Limb (tissue), 2 donors: ENCODE measurements around the gene MUC5B.
A peak's percentile ranks its signal among the peaks of the same experiment; 100 is the strongest.

Source experiments
- DNase-seq, 2 donors: peaks; one replicate each; pipeline ENCODE4 v3.0.0-alpha.2; 2016; ENCODE audit errors: extremely low spot score in 2 of 2

The MUC5B gene

GRCh38 chr11:1297011-1297575 is 74.2 kb downstream of the MUC5B start:
- DNase-seq, result no peak

DNA sequence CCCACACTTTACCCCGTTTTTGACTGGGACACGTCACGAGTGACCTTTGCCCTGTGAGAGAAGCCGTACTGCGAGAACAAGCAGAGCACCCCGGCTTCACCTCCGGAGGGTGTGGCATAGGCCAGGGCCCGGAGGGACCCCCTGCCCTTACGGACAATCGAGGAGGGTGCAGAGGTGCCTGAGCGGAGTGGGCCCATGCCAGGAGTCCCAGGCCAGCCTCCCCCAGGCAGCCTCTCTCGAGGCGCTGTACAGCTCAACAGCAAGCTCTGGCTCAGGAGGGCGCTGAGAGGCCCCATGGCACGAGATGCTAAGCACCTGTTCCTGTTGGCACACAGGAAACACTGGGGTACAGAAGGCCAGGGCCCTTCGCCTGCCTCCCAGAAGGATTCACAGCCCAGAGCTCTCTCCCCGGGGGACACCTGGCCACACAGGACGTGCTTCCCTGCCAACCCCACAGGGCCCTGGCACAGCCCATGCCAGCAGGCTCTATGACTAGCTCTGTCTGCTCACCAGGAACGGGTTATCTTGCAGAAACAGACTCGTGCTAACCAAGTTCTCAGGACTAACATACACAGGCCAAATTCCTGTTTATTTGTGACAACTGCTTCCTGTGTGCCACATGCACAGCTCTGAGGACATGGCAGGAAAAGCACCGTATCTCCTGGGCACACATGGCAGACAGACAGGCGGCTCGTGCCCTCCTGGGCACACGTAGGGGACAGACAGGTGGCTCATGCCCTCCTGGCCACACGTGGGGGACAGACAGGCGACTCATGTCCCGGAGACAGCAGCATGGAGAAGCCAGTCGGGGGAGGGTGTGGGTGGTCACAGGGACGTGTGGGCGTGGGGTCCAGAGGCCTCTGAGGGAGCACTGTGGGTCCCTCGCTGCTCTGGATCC is 75.0 kb downstream of the MUC5B start:
- DNase-seq, result peak in 1 of 2 donors; percentile 21

GRCh38 chr11:1298695-1299492 is 76.0 kb downstream of the MUC5B start:
- DNase-seq, result peak in 1 of 2 donors; percentile 30

GRCh38 chr11:1299621-1300020 is 76.8 kb downstream of the MUC5B start:
- peak in 1 of 2 donors; percentile 16 for DNase-seq

DNA sequence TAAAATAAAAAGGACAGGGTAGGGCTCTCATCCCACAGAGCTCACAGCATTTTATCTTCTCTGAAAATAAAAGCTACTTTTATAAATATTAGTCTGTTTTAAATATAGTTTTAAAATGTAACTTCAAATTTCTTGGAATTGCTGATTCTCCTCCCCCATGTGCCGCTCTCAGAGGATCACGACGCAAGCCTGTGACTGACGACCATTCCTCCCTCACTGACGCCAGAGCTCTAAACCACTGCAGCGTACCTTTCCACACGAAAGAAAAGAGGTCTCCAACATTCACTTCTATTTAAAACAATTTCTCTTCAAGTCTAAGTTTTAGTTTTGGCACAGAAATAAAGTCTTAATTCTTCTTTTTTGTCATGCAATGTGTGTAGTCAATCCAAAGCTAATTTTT is 77.3 kb downstream of the MUC5B start:
- peak in 1 of 2 donors; percentile 13 for DNase-seq

DNA sequence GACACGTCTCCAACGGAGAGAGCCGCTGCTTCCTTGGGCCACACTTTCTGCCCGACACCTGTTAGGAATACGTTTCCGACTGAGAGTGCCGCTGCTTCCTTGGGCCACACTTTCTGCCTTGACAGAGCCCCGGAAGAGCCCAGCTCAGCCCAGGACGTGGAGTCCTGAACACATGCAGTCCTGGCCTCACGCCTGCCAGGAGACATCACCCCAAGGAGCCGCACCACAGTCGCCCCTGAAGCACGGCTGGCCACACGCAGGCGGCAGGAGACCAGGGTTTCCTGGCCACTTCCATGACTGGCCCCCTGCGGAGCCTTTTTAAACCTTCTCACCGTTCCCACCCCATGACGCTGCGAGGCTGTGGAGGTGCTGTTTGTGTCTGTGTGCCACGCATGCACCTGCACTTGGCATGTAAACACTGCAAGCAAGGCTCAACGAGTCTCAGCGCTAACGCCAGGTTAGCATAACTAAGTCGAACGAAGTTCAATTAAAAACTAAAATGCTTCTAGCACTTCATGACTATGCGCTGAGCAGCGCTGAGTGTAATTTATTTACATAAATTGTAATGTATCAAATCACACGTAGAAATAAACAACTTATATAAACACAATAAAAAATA is 77.8 kb downstream of the MUC5B start:
- peak in 1 of 2 donors; percentile 22 for DNase-seq

DNA sequence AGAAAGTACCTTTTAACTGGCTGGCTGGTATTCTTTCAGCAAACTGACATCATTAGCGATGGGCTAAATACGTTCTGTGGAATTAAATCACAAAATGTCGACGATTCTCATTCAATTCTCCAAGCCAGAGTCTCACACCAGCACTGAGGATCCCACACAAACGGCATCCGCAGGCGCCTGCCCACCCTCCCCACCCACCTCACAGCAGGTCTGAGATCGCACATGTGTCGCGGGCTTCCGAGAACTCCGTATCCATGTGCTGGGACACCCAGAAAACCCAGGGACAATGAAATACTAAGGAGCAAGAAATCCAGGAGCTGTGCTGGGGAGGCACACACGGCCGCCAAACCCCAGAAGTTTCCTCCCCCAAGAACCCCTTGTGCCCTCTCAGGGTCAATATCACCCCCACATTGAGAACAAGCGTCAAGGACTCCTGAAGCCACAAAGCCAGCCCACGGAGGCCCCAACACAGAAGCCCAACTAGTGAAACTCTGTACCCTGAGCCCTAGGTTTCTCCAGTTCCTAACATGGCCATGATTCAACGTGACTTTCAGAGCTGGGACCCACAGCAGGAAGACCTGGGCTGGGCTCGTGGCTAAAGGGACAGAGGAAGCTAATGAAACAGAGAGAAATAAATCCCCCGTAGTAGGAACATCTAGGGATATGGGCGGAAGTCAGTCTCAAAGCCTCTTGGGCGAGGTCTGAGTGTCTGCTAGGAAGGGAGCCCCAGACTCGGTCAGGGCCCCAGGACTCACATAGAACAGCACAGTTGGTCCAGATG is 78.5 kb downstream of the MUC5B start:
- no peak for DNase-seq

DNA sequence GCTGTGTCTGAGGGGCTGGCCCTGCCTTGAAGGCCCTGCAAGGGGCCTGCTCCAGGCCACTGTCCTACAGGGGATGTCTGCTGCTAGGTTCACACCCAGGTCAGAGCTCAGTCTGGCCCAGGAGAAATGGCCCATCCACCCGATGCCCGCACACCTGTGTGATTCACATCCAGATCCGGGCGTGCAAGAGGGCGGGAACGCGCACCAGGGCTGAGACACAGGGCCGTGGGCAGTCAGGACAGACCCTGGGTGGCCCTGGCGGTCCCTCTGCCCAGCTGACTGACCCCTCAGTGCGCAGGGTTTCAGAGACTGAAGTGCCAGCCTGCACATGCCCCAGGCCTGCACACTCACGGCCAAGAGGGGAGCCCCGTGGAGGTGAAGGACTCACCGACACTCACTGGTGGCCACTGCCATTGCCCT is 79.2 kb downstream of the MUC5B start:
- DNase-seq, result peak in 1 of 2 donors; percentile 20

DNA sequence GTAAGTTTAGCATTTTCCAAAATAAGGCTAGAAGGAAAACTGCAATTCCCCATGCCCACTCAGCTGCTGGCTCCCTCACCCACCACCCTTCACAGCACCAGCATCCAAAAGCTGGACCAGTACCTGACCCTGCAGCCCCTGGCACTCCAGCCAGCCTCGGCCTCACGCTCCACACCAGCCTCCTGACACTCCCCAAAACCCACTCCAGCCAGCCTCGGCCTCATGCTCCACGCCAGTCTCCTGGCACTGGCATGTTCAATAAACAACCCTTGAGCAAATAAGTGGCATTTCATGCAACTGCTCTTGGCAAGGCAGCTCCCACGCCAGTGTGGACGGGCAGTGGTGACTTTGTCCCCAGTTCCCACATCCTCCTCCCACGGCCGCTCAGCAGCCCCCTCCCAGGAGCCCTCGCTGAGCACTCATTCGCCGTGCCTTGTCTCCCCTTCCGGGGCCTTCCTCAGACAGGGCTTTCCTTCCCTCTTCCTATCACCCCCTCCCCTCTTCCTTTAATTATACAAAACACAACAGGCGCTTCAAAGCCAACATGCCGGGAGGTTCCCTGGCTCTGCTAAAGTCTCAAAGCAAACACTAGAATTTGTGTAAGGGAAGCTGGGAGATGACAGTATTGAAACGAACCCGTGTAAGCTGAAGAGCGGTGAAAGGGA is 79.7 kb downstream of the MUC5B start:
- DNase-seq, result peak in 1 of 2 donors; percentile 23

DNA sequence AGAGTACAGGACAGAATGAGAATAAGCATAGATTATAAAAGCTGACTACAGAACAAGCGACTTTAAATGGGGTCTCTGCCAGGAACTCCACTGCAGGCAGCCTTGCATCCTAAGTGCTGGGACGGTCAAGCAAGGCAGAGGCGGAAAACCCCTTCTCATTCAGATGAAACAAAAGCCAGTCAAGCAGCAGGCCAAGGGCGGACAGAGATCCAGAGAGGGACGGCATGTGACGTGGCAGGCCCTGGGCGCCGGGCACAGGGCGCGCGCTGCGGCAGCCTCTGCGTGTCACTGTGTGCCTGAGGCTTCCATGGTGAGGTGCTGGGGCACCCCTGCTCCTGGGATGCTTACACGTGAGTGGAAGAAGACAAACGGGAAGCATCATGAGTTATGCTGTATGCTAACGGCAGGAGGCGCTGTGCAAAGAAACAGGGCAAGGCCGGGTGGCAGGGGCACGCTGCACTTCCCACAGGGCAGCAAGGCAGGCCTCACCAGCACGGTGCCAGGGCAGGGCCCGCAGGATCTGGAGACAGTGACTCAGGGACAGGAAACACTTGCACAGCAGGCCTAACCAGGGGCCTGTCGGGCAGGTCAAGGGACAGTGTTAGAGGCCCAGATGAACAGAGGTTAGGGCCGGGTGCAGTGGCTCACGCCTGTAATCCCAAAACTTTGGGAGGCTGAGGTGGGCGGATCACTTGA is 80.4 kb downstream of the MUC5B start:
- DNase-seq, result no peak

DNA sequence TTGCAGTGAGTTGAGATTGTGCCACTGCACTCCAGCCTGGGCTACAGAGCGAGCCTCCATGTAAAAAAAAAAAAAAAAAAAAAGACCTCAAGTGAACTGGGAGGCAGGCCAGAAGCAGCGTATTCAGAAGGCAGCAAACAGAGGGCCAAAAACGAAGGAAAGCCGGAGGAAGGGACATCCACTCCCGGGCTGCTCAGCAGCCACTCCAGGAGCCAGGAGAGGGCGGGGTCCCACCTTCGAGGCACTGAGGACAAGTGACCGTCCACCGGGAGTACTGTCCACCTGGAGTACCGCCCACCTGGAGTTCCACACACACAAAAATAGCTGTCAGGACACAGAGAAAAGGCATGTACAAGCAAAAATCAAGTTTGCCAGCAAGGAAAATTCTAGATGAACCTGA is 81.1 kb downstream of the MUC5B start:
- DNase-seq, result no peak

GRCh38 chr11:1304380-1304779 is 81.5 kb downstream of the MUC5B start:
- DNase-seq, result no peak

DNA sequence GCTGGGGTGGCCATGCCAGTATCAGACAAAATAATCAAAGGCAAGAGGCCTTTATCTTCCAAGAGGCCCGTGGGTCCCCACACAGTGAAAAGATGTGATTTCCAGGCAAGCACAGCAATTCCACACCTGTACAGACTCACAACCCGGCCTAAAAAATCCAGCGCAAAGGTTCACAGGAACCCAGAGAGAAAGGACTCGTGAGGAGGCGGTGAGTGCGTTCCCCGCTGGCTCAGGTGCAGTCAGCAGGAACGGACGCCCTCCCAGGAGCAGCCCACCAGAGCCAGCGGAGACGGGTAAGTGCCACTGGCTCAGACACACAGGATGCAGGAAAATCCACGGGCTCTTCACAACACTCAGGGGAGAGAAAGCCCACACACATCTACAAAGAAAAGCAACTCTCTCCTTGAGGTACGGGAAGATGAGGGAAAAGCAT is 82.2 kb downstream of the MUC5B start:
- DNase-seq, result no peak

GRCh38 chr11:1305501-1306056 is 82.7 kb downstream of the MUC5B start:
- DNase-seq, result no peak

GRCh38 chr11:1306186-1307162 is 83.6 kb downstream of the MUC5B start:
- no peak for DNase-seq

DNA sequence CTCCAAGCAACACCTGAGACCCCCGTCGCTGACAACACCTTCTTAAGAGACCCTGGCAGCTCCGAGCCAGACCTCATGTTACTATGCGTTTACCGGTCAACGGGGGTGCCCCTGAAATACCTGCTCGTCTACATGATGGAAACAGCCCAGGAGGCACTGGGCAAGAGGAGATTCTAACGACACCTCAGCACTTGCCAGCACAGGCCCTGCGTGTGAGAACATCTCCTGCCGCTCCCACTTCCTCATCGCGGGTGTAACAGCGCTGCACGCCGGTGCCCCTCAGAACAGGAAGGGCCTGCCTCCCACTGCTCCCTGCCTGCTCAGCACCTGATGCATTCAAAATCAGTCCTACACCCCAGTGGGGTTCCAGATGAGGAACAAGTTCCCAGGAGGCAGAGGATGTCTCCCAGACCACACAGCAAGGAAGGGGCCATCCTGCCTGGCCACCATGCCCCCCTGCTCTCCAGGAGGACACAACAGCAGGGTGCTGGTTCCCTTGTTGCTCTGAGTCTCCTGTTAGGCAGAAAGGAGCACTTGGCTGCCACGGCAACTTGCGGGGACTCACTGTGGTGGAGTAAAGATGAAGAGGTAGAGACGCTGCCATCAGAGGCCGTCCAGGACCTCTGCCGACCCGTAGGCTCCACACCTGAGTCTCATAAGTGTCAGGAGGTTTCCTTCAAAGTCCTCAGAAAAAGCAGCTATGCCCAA is 84.5 kb downstream of the MUC5B start:
- no peak for DNase-seq

- no peak for DNase-seq
Measured at GRCh38 chr11:1307998-1308742, 85.3 kb downstream of the MUC5B start.
